Umbilical cord (tissue), 2 donors: ENCODE data around the gene MIOS. TPM values are rescaled to one million over a fixed set of nuclear protein-coding genes. Genes with fewer than 3 reads are reported as not detected.

Source experiments
- DNase-seq: peaks from one replicate; pipeline ENCODE4 v3.0.0-alpha.2; 2015; ENCODE audit warnings: low spot score
- total RNA-seq: library from RNA; depleted of rRNA; stranded (reverse); fragments of >200 nt; gene quantifications from one replicate; pipeline ENCODE4 v1.2.3, GENCODE V29; 2014; ENCODE audit warnings: low replicate concordance; ENCODE audit not compliant: insufficient read depth

Gene MIOS
- 51.8 TPM for total RNA-seq

GRCh38 chr7:7566651-7567611 is at the start of gene MIOS:
MIOS (plus strand) TSS chr7:7566884; CDS start chr7:7572476, 5,592 bp downstream.
- DNase-seq: peak; percentile 86

DNA sequence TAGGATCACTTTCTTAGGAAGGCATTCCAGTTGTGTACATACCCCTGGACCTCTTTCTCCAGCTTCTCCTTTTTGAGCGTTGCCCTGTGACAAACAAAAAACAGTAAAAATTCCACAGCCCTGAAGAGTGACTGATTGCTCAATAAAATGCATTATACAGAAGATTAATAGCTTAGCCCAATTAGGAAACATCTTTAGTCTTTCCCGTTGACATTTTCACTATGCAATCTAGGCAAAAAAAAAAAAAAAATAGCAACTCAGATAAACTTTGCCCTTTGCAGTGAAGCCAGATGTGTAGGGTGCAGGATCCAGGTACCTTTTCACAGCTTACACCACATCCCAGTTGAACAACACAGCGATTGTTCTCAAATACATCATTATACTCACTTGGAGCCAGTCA is 48.9 kb upstream of the MIOS start:
- no peak for DNase-seq

GRCh38 chr7:7519056-7519455 is 47.6 kb upstream of the MIOS start:
- no peak for DNase-seq

DNA sequence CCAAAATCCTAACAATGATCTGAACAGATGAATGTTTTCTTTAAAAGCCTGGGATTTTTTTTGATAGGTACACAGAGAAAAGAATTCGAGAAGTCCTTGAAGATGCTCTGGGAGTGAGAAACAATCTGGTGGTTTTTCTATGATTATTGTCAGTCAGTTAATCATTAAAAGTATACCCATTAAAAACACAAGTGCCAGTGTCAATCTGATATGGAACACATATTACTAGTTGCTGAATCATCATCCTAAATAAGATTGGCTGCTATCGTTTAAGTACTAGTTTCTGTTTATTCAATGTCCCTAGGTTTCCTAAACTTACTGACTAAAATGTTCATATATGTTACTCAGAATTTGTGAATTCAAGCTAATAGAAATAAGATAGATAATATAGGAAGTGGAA is 47.2 kb upstream of the MIOS start:
- DNase-seq: no peak

DNA sequence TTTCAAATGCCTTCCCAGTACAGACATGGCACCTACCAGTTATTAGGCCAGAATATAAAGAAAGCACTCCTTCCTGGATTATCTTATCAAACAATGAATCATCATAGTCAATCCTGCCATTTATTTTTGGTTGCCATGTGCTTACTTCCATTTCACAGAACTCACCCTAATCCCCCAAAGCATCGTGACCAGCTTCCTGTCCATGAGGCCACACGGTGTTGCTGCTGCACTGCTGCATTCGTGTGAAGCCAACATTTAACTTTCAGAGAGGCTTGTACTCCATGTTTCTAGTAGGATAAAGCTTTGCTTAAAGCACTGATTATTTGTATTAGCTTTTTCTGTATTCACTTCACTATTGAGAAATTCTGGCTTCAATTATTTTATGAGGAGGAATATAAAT is 45.4 kb upstream of the MIOS start:
- DNase-seq: peak; percentile 3

GRCh38 chr7:7522421-7522820 is 44.3 kb upstream of the MIOS start:
- DNase-seq: no peak

GRCh38 chr7:7524121-7524520 is 42.6 kb upstream of the MIOS start:
- no peak for DNase-seq

- no peak for DNase-seq
Measured at GRCh38 chr7:7526006-7526405, 40.7 kb upstream of the MIOS start.

DNA sequence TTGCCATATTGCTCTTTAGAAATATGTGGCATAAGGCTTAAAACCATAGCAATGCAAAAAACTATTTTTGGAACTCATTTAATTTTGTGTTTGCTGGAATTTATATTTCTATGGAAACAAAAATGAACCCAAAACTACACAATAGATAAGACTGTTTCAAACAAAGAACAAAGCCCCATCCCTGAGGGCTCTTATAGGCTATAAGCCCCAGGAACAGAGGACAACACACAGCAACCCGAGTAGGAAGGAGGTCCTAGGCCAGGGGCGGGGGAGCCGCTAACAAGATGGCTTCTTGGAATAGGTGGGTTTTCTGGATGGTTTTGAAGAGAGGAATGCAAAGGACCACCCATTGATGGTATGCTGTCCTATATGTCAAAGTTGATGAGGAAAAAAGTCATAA is 39.6 kb upstream of the MIOS start:
- no peak for DNase-seq

DNA sequence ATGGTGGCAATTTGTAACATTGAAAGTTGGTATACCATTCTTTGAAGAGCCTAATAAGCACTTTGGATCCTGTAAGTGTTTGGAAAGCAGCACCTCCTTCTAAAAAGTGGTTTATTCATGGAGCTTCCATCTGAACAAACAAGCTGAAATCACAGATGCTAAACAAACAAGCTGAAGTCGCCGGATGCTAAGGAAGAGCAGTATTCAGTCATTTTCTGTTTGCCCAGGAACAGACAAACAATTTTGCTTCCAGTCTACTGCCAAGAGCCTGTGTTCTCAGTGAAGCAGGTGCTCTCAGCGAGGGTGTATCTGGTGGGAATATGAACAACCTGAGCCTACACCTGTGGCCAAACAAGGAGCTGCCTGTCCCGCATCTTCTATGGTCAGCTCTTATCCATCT is 37.4 kb upstream of the MIOS start:
- no peak for DNase-seq

DNA sequence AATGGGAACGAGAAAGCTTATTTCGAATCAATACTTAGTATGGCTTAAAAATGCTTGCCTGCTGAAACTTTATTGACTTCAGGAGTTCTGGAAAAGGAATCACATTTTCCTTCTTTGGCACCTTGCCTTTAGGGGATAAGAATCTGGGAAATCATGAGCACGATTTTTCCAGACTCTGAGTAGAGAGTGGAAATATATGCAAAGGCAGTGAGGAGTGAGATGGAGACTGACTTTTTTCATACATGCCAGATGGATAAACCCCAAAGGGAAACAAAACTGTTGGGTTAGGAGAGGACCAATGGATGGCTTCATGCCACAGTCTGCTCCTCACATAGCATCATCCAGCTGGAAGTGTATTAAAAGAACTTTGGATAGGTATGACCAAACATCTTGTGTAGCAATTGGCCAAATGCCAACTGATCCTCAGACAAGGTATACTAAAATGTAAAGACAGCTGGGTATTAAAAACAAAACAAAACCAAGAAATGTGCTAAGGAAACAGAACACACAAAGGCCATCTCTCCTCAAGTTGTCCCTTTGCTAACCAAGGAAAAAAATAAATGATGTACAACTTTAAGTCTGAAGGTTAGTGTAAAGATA is 32.8 kb upstream of the MIOS start:
- no peak for DNase-seq

GRCh38 chr7:7535691-7536090 is 31.0 kb upstream of the MIOS start, which contains the start of gene COL28A1:
COL28A1 (minus strand) TSS chr7:7535873; CDS start chr7:7532875, 2,998 bp downstream.
- no peak for DNase-seq

- no peak for DNase-seq
Measured at GRCh38 chr7:7536396-7537019, 30.2 kb upstream of the MIOS start.

- no peak for DNase-seq
Measured at GRCh38 chr7:7537711-7538110, 29.0 kb upstream of the MIOS start.

DNA sequence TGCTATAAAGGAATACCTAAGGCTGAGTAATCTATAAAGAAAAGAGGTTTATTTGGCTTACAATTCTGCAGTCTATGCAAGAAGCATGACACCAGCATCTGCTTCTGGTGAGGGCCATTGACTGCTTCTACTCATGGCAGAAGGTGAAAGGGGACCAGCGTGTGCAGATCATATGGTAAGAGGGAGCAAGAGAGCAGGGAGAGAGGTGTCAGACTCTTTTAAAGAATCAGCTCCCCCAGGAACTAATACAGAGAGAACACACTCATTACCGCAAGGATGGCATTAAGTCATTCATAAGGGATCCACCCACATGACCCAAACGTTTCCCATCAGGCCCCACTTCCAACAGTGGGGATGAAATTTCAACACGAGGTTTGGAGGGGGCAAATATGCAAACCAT is 27.5 kb upstream of the MIOS start:
- no peak for DNase-seq

DNA sequence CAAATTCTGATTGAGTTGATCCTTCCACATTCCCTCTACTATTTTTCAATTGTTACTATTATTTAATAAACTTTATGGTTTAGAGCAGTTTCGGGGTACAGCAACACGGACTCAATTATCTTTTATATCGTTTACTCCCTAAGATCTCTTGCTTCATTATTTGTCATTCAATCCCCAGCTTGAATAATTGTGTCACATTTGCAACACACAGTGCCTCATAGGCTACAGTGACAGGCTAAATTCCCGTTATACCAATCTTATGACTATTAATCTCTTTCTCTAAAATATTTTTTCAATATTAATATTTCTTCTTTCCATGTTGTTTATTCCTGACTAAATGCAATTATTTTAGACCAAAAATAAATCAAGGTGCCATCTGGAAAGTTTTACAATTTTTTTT is 27.0 kb upstream of the MIOS start:
- no peak for DNase-seq

DNA sequence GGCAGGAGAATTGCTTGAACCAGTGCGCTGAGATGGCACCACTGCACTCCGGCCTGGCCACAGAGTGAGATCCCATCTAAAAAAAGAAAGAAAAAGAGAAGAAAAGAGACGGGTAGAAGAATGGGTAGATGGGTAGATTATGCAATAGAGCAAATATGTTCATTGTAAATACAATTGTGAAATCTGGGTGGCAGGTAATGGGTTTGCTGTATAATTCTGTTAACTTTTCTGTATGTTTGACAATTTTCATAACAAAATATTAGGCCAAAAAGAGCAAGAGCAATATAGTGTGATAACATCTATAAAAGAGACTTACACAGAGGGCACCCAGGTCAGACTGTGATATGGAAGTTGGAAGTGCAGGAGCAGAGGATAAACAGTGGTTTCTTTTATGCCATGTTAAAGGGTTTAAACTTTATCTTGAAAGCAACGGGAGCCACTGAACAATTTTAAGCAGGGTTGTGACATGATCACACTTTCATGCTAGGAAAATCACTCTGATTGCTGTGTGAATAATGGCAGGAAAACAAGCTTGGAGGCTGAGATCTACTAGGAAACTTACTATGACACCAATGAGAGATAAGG is 24.3 kb upstream of the MIOS start:
- DNase-seq: no peak

DNA sequence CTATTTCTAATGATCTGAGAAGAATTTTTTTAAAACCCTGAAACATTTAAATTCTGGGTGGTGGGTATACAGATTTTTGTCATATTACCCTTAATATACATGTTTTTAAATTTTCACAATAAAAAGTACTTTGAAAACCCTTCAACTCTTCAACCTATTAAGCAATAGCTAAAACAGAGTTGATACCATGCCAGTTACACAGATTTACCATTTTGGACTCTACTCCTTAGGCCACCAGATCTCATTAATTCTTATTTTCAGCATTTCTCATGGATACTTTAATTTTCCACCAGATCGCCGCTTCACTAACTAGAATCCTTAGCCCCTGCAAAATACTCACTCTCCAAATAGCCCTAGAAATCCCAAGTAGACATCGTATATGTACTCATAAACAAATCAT is 18.3 kb upstream of the MIOS start:
- no peak for DNase-seq

- DNase-seq: no peak
Measured at GRCh38 chr7:7550663-7551062, 16.0 kb upstream of the MIOS start.

DNA sequence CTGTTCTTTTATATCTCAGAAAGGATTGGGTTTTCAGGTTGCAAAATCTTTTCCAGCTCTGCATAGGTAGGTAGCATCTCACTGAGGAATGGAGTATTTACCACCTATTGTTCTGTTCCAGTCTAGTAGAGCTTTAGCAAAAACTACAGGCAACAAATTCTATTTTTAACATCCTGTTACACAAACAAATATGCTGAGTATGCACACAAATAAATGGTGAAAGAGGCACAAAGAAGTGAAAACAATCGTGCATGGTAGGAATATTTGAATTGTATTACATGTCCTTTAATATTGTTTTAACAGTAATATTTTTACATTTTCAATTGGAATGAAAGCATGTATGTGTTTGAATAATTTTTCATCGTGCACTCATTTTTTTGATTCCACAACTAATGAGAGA is 14.5 kb upstream of the MIOS start:
- no peak for DNase-seq

- DNase-seq: no peak
Measured at GRCh38 chr7:7553386-7553785, 13.3 kb upstream of the MIOS start.

- DNase-seq: no peak
Measured at GRCh38 chr7:7554021-7554432, 12.7 kb upstream of the MIOS start.
